Measurements from ENCODE around the gene POLN.

DNA sequence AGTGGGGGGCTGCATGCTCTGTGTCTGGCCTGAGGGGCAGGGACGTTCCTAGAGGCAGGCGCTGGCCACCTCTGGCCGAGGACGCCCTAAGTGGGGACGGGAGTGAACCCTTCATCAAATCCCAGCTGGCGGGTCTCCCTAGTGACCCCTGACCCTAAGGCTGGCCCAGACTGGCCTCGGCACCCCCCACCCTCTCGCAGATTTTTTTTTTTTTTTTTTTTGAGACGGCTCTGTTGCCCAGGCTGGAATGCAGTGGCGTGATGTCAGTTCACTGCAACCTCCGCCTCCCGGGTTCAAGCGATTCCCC is 21.0 kb upstream of the POLN start:
- no peak for TF ChIP-seq POLR2A (IDR thresholded peaks at IDR 0.05)
- TF ChIP-seq, protein P1, sequence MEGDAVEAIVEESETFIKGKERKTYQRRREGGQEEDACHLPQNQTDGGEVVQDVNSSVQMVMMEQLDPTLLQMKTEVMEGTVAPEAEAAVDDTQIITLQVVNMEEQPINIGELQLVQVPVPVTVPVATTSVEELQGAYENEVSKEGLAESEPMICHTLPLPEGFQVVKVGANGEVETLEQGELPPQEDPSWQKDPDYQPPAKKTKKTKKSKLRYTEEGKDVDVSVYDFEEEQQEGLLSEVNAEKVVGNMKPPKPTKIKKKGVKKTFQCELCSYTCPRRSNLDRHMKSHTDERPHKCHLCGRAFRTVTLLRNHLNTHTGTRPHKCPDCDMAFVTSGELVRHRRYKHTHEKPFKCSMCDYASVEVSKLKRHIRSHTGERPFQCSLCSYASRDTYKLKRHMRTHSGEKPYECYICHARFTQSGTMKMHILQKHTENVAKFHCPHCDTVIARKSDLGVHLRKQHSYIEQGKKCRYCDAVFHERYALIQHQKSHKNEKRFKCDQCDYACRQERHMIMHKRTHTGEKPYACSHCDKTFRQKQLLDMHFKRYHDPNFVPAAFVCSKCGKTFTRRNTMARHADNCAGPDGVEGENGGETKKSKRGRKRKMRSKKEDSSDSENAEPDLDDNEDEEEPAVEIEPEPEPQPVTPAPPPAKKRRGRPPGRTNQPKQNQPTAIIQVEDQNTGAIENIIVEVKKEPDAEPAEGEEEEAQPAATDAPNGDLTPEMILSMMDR (IDR thresholded peaks at IDR 0.05) = no peak
- TF ChIP-seq POLR2AphosphoS5 (IDR thresholded peaks at IDR 0.05) = no peak
